Measurements from ENCODE around the gene KIFBP.
A peak's percentile ranks its signal among the peaks of the same experiment; 100 is the strongest.
"Not testable (repeated sequence)": the region's sequence is repeated elsewhere in the genome, so short reads cannot be mapped to it uniquely, and the experiment has no call there.

Gene KIFBP

GRCh38 chr10:69004821-69005220 is 16.2 kb downstream of the KIFBP start:
- DNase-seq = peak; percentile 67

- no peak for DNase-seq
Measured at GRCh38 chr10:69005704-69006485, 17.3 kb downstream of the KIFBP start.

- DNase-seq = no peak
Measured at GRCh38 chr10:69007260-69007659, 18.7 kb downstream of the KIFBP start.

GRCh38 chr10:69009360-69009759 is 20.8 kb downstream of the KIFBP start:
- DNase-seq = peak; percentile 71

GRCh38 chr10:69010151-69010640 is 21.6 kb downstream of the KIFBP start:
- DNase-seq = no peak

GRCh38 chr10:69012778-69013177 is 24.2 kb downstream of the KIFBP start:
- DNase-seq = not testable (repeated sequence)

GRCh38 chr10:69014171-69014570 is 25.6 kb downstream of the KIFBP start:
- DNase-seq = no peak

- DNase-seq = no peak
Measured at GRCh38 chr10:69018613-69019012, 30.0 kb downstream of the KIFBP start.

- DNase-seq = no peak
Measured at GRCh38 chr10:69022611-69023010, 34.0 kb downstream of the KIFBP start.

GRCh38 chr10:69025370-69025896 is 36.8 kb downstream of the KIFBP start:
- no peak for DNase-seq

GRCh38 chr10:69033256-69033655 is 44.7 kb downstream of the KIFBP start:
- DNase-seq = no peak

GRCh38 chr10:69037489-69037888 is 48.9 kb downstream of the KIFBP start:
- no peak for DNase-seq

- not testable (repeated sequence) for DNase-seq
Measured at GRCh38 chr10:69040904-69041303, 52.3 kb downstream of the KIFBP start.

- DNase-seq = no peak
Measured at GRCh38 chr10:69042417-69042816, 53.8 kb downstream of the KIFBP start.

- DNase-seq = no peak
Measured at GRCh38 chr10:69042838-69043237, 54.2 kb downstream of the KIFBP start.

- DNase-seq = no peak
Measured at GRCh38 chr10:69043931-69044531, 55.4 kb downstream of the KIFBP start.

- DNase-seq = no peak
Measured at GRCh38 chr10:69044546-69044945, 55.9 kb downstream of the KIFBP start.

GRCh38 chr10:69045441-69046300 is 57.1 kb downstream of the KIFBP start:
- no peak for DNase-seq

GRCh38 chr10:69047111-69047832 is 58.7 kb downstream of the KIFBP start:
- no peak for DNase-seq

- no peak for DNase-seq
Measured at GRCh38 chr10:69048103-69048502, 59.5 kb downstream of the KIFBP start.

GRCh38 chr10:69049566-69049961 is 61.0 kb downstream of the KIFBP start:
- no peak for DNase-seq

GRCh38 chr10:69051303-69051702 is 62.7 kb downstream of the KIFBP start:
- DNase-seq = peak; percentile 82

Measured in HCEC 1CT (cell line).